ENCODE measurements around the gene ITPRID1.

ITPRID1 gene

GRCh38 chr7:31692451-31692850, 178.6 kb downstream of the ITPRID1 start:
- TF ChIP-seq, protein P1, sequence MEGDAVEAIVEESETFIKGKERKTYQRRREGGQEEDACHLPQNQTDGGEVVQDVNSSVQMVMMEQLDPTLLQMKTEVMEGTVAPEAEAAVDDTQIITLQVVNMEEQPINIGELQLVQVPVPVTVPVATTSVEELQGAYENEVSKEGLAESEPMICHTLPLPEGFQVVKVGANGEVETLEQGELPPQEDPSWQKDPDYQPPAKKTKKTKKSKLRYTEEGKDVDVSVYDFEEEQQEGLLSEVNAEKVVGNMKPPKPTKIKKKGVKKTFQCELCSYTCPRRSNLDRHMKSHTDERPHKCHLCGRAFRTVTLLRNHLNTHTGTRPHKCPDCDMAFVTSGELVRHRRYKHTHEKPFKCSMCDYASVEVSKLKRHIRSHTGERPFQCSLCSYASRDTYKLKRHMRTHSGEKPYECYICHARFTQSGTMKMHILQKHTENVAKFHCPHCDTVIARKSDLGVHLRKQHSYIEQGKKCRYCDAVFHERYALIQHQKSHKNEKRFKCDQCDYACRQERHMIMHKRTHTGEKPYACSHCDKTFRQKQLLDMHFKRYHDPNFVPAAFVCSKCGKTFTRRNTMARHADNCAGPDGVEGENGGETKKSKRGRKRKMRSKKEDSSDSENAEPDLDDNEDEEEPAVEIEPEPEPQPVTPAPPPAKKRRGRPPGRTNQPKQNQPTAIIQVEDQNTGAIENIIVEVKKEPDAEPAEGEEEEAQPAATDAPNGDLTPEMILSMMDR (IDR thresholded peaks at IDR 0.05; ENCODE audit: low read depth, low read length, poor library complexity, severe bottlenecking) = no peak
- TF ChIP-seq EZH2phosphoT487 (IDR thresholded peaks at IDR 0.05; ENCODE audit: borderline replicate concordance, low read length) = no peak
- no peaks in the 10 kb centered on the region for H3K9me2 ChIP-seq (replicated peaks; ENCODE audit: control insufficient read depth, low read length)
- H3K4me2 ChIP-seq (ENCODE audit: low read length) = no peak overlapping the region
- H3K4me1 ChIP-seq (ENCODE audit: control insufficient read depth, low read length) = peaks cover 23% of the 10 kb centered on the region
- H3K27ac ChIP-seq (ENCODE audit: low read depth, low read length) = no peak overlapping the region
- H3K9me3 ChIP-seq (ENCODE audit: control insufficient read depth, insufficient read depth, low read length) = no peaks in the 10 kb centered on the region
- H4K20me1 ChIP-seq (ENCODE audit: control insufficient read depth, insufficient read depth, low read depth, low read length) = no peaks in the 10 kb centered on the region
- H3K27me3 ChIP-seq (ENCODE audit: control insufficient read depth, low read length) = peaks cover 25% of the 10 kb centered on the region
- H3K36me3 ChIP-seq (ENCODE audit: control insufficient read depth, low read length) = no peaks in the 10 kb centered on the region
- H3K79me2 ChIP-seq (ENCODE audit: control insufficient read depth, low read length) = no peaks in the 10 kb centered on the region
- H3K4me3 ChIP-seq (ENCODE audit: low read length) = no peak overlapping the region
- H3F3A ChIP-seq (ENCODE audit: control insufficient read depth, insufficient read depth) = no peaks in the 10 kb centered on the region

- Histone ChIP-seq H3K27me3 (ENCODE audit: control insufficient read depth, low read length) (peaks cover 25% of the 10 kb centered on the region), H4K20me1 (ENCODE audit: control insufficient read depth, insufficient read depth, low read depth, low read length) (no peaks in the 10 kb centered on the region), H3K4me3 (ENCODE audit: low read length) (no peak overlapping the region), H3K9me3 (ENCODE audit: control insufficient read depth, insufficient read depth, low read length) (no peaks in the 10 kb centered on the region), H3F3A (ENCODE audit: control insufficient read depth, insufficient read depth) (no peaks in the 10 kb centered on the region), H3K79me2 (ENCODE audit: control insufficient read depth, low read length) (no peaks in the 10 kb centered on the region), H3K27ac (ENCODE audit: low read depth, low read length) (no peak overlapping the region), H3K36me3 (ENCODE audit: control insufficient read depth, low read length) (no peaks in the 10 kb centered on the region), H3K4me1 (ENCODE audit: control insufficient read depth, low read length) (peaks cover 20% of the 10 kb centered on the region), H3K9me2 (replicated peaks; ENCODE audit: control insufficient read depth, low read length) (no peaks in the 10 kb centered on the region), H3K4me2 (ENCODE audit: low read length) (no peak overlapping the region)
- no peak for TF ChIP-seq EZH2phosphoT487 (IDR thresholded peaks at IDR 0.05; ENCODE audit: borderline replicate concordance, low read length)
- TF ChIP-seq, protein P1 (IDR thresholded peaks at IDR 0.05; ENCODE audit: low read depth, low read length, poor library complexity, severe bottlenecking) = no peak
Measured at GRCh38 chr7:31692871-31693270, 179.0 kb downstream of the ITPRID1 start.

DNA sequence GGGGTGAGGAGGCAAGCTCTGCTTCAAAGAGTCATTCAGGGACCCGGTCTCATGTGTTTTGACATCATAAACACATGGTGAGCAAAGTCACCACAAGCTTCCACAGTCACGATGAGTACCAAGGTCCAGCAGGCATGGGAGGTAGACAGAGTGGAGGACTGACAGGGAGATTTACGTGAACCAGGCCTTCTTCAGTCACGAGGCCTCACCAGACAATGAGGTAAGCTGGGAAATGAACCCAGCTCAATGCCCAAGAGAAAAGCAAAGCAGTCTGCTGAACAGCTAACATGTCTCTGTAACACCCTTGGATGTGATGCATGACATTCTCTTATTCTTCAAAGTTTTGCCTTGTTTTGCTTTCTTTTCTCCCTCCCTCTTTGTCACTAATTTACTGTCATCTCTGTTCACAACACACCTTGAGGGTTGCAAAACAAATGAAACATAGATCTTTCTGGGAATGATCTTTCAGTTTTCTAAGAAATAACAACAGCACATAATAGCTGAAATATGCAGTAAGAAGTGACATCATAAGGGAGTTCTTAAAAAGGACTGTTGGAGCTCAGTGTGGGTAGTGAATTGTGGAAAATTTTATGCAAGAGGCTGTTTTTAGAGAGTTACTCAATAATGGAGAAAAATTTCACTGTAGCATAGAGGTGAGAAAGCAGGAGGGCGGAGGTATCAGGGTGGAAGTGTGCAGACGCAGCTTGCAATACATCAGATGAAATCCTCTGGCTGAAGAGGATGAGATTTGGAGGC, 182.1 kb downstream of the ITPRID1 start:
- no peaks in the 10 kb centered on the region for H3K9me2 ChIP-seq (replicated peaks; ENCODE audit: control insufficient read depth, low read length)
- H3F3A ChIP-seq (ENCODE audit: control insufficient read depth, insufficient read depth) = no peaks in the 10 kb centered on the region
- no peak overlapping the region for H3K27ac ChIP-seq (ENCODE audit: low read depth, low read length)
- H3K36me3 ChIP-seq (ENCODE audit: control insufficient read depth, low read length) = no peaks in the 10 kb centered on the region
- TF ChIP-seq, protein P1 (IDR thresholded peaks at IDR 0.05; ENCODE audit: low read depth, low read length, poor library complexity, severe bottlenecking) = no peak
- TF ChIP-seq EZH2phosphoT487 (IDR thresholded peaks at IDR 0.05; ENCODE audit: borderline replicate concordance, low read length) = no peak
- H4K20me1 ChIP-seq (ENCODE audit: control insufficient read depth, insufficient read depth, low read depth, low read length) = no peaks in the 10 kb centered on the region
- no peaks in the 10 kb centered on the region for H3K9me3 ChIP-seq (ENCODE audit: control insufficient read depth, insufficient read depth, low read length)
- H3K4me3 ChIP-seq (ENCODE audit: low read length) = no peak overlapping the region
- no peaks in the 10 kb centered on the region for H3K79me2 ChIP-seq (ENCODE audit: control insufficient read depth, low read length)
- H3K4me2 ChIP-seq (ENCODE audit: low read length) = no peak overlapping the region
- H3K4me1 ChIP-seq (ENCODE audit: control insufficient read depth, low read length) = no peaks in the 10 kb centered on the region
- peaks cover 26% of the 10 kb centered on the region for H3K27me3 ChIP-seq (ENCODE audit: control insufficient read depth, low read length)
